Measurements from ENCODE around the gene FRMD4B. TPM values are rescaled to one million over a fixed set of nuclear protein-coding genes. Genes with fewer than 3 reads are reported as not detected.

Gene FRMD4B
- total RNA-seq, 1 donor from 2014 or later = 7.5 TPM

DNA sequence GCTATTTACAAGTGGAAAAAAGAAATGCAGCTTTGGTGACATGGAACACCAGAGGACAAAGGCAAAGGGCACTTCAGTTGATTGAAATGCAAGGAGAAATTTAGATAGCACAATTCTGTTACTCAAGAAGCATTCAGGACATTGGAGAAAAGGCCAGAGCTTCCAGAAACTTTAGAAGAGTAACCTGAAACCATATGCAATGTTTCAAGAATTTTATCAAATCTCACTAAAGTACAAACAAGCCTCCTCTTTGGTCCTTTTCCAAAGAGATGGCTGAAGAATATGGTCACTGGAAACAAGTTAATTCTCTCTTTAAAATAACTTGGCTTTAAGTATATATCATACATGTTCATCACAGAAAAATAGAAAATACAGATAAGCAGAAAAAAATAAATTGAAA is 248.9 kb downstream of the FRMD4B start:
- no peak for DNase-seq (ENCODE audit: low read depth)

DNA sequence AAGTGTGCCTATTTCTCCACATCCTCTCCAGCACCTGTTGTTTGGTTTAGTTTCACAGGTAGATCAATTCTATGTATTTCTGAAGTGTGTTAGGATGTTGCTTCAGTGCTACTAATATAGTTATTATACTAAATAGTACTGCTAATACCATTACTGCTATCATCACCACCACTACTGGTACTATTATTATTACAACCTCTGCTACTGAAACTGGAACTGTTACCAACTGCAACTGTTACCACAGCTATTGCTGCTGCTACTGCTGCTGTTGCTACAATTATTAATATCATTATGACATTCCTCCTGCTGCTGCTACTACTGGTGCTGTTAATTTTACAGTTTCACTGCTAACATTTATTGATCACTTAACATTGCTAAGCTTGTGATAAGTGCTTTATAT is 255.2 kb downstream of the FRMD4B start:
- DNase-seq (ENCODE audit: low read depth) = peak; percentile 36

DNA sequence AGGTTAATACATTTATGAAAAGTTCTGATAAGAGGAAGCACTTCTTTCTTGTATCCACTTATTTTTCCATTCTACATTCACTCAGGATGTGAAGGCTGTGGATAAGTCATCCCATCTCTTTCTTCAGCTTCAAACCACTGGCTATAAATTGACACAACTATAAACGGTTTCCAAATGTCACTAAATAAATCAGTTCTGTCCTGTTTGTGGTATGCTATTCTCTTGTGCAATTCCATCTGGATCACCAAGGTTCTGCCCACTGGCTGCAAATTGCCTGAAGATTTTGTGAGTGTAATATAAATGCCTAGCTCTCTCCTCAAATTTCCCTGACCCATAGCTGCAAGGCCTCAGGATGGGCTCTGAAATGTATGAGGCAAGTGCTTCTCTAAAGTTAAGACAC is 256.4 kb downstream of the FRMD4B start:
- DNase-seq (ENCODE audit: low read depth) = peak; percentile 67

- DNase-seq (ENCODE audit: low read depth) = no peak
Measured at GRCh38 chr3:69128509-69128908, 257.4 kb downstream of the FRMD4B start.

DNA sequence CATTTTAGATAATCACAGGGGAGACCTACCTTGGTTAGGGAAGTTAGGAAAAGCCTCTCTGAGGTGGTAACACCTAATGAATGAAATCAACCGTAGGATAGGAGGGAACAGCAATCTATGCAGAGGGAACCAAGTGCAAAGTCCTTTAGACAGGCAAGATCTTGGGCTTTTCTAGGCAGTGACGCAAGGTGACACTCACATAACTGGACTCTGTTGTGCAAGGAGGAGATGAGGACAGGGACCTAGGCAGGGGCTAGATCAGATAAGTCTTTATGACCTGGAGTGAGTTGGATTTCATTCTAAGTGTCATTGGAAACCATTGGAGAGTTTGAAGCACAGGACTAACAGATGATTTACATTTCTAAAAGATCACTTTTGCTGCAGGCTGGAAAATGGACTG is 258.9 kb downstream of the FRMD4B start:
- DNase-seq (ENCODE audit: low read depth) = no peak

GRCh38 chr3:69126216-69126615 is 259.7 kb downstream of the FRMD4B start:
- DNase-seq (ENCODE audit: low read depth) = no peak

DNA sequence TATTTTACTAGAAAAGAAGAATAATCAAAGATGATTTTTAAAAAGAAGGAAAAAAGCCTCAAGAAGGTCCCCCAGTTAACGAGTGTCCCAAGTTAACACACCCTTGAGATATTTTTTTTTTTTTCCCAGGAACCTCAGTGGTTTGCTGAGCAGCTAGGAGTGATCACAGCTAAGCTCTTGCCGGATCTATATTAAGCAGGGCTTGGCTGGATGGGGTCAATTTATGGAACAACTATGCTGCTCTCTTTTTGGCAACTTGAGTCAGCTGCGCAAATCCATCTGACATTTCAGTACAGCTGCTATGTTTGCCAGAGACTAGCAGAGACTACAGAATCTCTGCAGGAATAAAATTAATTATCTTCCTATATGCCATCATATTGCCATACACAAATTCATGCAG is 263.5 kb downstream of the FRMD4B start, which contains the start of gene LMOD3:
Gene LMOD3, minus strand, starts transcription at position 193 of the 400 bp plus-strand sequence. CDS start 209 bp downstream, outside the sequence.
- DNase-seq (ENCODE audit: low read depth) = peak; percentile 91

DNA sequence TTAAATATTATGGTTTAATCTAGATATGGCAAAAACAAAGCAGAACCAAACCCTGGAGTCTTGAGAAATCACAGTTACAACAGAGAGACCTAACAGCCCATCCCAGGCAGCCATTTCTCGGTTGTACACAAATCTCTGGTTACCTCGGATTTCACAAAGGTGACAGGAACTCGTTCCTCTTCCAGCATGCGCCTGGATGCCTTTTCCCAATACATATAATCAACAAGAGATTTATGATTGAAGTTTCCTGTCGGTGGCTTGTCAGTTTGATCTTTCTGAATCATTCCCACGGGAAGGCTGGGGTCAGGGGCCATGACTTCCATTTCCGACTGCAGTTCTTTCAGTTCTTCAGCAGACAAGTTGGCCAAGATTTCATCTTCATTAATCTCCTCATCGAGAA is 263.9 kb downstream of the FRMD4B start:
- peak; percentile 44 for DNase-seq (ENCODE audit: low read depth)

GRCh38 chr3:69121513-69121912 is 264.4 kb downstream of the FRMD4B start:
- DNase-seq (ENCODE audit: low read depth) = peak; percentile 24

DNA sequence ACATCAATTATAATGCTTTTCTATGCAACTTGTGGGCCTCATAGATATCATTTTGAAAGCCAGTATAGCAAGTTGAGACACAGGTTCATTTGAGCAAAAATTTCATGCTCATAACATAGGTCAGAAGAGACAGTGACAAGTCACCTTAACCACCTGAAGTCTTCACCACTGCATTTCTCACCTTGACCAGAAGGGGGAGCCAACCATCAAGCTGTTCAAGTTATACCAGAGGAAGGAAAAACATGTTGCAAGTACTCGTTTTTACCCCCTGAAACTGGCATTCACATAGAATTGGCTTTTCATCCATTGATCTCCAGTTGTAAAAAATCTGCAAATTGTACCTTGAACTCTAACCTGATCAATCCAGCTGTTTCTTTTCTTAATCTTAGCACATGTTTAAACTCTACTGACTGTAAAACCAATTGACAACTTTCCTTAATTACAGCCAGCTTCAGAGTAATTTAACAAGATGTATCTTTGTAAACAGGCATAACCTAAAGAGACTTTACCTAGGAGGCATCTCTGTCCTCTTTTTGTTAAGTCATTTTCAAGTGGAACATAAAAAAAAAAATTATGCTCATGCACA is 264.9 kb downstream of the FRMD4B start:
- DNase-seq (ENCODE audit: low read depth) = peak; percentile 83
